CD14-positive monocyte (primary cell): ENCODE measurements around the gene LAMA3. TPM values are rescaled to one million over a fixed set of nuclear protein-coding genes. Genes with fewer than 3 reads are reported as not detected.

ENCODE experiments used
- DNase-seq, 3 donors: peaks; one replicate each; pipeline ENCODE4 v3.0.0-alpha.2; 2011 to 2022
- H2AFZ ChIP-seq: 2 replicates; pipeline ENCODE4 v1.6.0; 2012; ENCODE audit warnings: mild to moderate bottlenecking, low read depth, low read length, inconsistent platforms; ENCODE audit not compliant: insufficient read depth, poor library complexity, severe bottlenecking
- H3K27ac ChIP-seq, 2 donors: 1 replicate in 1 of 2; 2 replicates in 1 of 2; pipeline ENCODE4 v1.5.1; 2012 to 2013; ENCODE audit warnings: low read length in 2 of 2, control low read depth in 1 of 2, inconsistent platforms in 1 of 2, low read depth in 1 of 2, mild to moderate bottlenecking in 1 of 2
- H3K27me3 ChIP-seq, 2 donors: one replicate each; pipeline versions ENCODE4 v1.6.0 to v1.6.1; 2011 to 2013; ENCODE audit warnings: low read length in 2 of 2; ENCODE audit not compliant: control insufficient read depth in 2 of 2, insufficient read depth in 2 of 2
- H3K36me3 ChIP-seq, 2 donors: replicated peaks in 1 of 2; 1 replicate in 1 of 2; 2 replicates in 1 of 2; pipeline versions ENCODE4 v1.5.1 to v1.6.1; 2012 to 2013; ENCODE audit warnings: low read length in 2 of 2, control low read depth in 1 of 2, inconsistent platforms in 1 of 2, mild to moderate bottlenecking in 1 of 2; ENCODE audit not compliant: insufficient read depth in 2 of 2, control insufficient read depth in 1 of 2
- H3K4me1 ChIP-seq, 2 donors: 1 replicate in 1 of 2; 2 replicates in 1 of 2; pipeline versions ENCODE4 v1.5.1 to v1.6.1; 2012 to 2013; ENCODE audit warnings: low read length in 2 of 2, control low read depth in 1 of 2, inconsistent platforms in 1 of 2, mild to moderate bottlenecking in 1 of 2, moderate library complexity in 1 of 2; ENCODE audit not compliant: insufficient read depth in 2 of 2, control insufficient read depth in 1 of 2
- H3K4me2 ChIP-seq: replicated peaks from 2 replicates; pipeline ENCODE3; 2012; ENCODE audit warnings: low read length, moderate library complexity, mild to moderate bottlenecking; ENCODE audit not compliant: poor library complexity, severe bottlenecking; ENCODE audit errors: extremely low read depth
- H3K4me3 ChIP-seq, 3 experiments: fragments of 200-600 bp in 1 of 3; sonication (generic) in 1 of 3; replicated peaks in 1 of 3; 1 replicate in 2 of 3; 2 replicates in 1 of 3; pipeline ENCODE4 v1.5.1; 2011 to 2013; ENCODE audit warnings: low read length in 3 of 3, mild to moderate bottlenecking in 3 of 3, control low read depth in 2 of 3, low read depth in 2 of 3, inconsistent platforms in 1 of 3, moderate library complexity in 1 of 3
- H3K79me2 ChIP-seq: 2 replicates; pipeline ENCODE4 v1.6.0; 2012; ENCODE audit warnings: mild to moderate bottlenecking, control low read depth, inconsistent platforms, low read length, moderate library complexity; ENCODE audit not compliant: insufficient read depth
- H3K9ac ChIP-seq: 2 replicates; pipeline ENCODE4 v1.6.0; 2017; ENCODE audit warnings: low read length, mild to moderate bottlenecking; ENCODE audit not compliant: insufficient read depth, poor library complexity, severe bottlenecking
- H3K9me3 ChIP-seq, 2 donors: replicated peaks in 1 of 2; 1 replicate in 1 of 2; 2 replicates in 1 of 2; pipeline versions ENCODE4 v1.5.1 to v1.6.1; 2012 to 2013; ENCODE audit warnings: low read length in 2 of 2, control low read depth in 1 of 2; ENCODE audit not compliant: control insufficient read depth in 1 of 2, insufficient read depth in 1 of 2
- H4K20me1 ChIP-seq: 2 replicates; pipeline ENCODE4 v1.6.0; 2012; ENCODE audit warnings: mild to moderate bottlenecking, low read length, control low read depth, moderate library complexity; ENCODE audit not compliant: insufficient read depth
- H3K27ac Mint-ChIP-seq, 7 donors: one replicate each; pipeline ENCODE4 v1.8.0; 2020; ENCODE audit warnings: mild to moderate bottlenecking in 7 of 7, mixed read lengths in 7 of 7, moderate library complexity in 6 of 7, inconsistent platforms in 2 of 7
- H3K27me3 Mint-ChIP-seq, 3 donors: one replicate each; pipeline ENCODE4 v1.8.0; 2021 to 2022; ENCODE audit warnings: low read depth in 3 of 3, mild to moderate bottlenecking in 3 of 3, mixed read lengths in 3 of 3, moderate library complexity in 3 of 3, inconsistent platforms in 1 of 3
- H3K36me3 Mint-ChIP-seq, 2 donors: one replicate each; pipeline ENCODE4 v1.8.0; 2020; ENCODE audit warnings: mixed read lengths in 2 of 2, inconsistent platforms in 1 of 2, mild to moderate bottlenecking in 1 of 2
- H3K4me1 Mint-ChIP-seq: one replicate; pipeline ENCODE4 v1.8.0; 2020; ENCODE audit warnings: mild to moderate bottlenecking, mixed read lengths
- H3K4me3 Mint-ChIP-seq, 2 donors: one replicate each; pipeline ENCODE4 v1.8.0; 2020; ENCODE audit warnings: mild to moderate bottlenecking in 2 of 2, mixed read lengths in 2 of 2, moderate library complexity in 1 of 2
- H3K9me3 Mint-ChIP-seq, 7 donors: one replicate each; pipeline ENCODE4 v1.8.0; 2020 to 2022; ENCODE audit warnings: mixed read lengths in 7 of 7, mild to moderate bottlenecking in 6 of 7, moderate library complexity in 6 of 7, inconsistent platforms in 2 of 7
- WGBS: methylation state at CpG from one replicate; pipeline ENCODE4 v1.1.5; 2013; ENCODE audit warnings: missing lambda C conversion rate; ENCODE audit not compliant: insufficient coverage; 5-methylcytosine and 5-hydroxymethylcytosine counted together
- intact Hi-C, 2 donors: fragments of 100-400 bp; cut with micrococcal nuclease; formaldehyde crosslinking; loops; one replicate each; pipeline versions ENCODE4 v1.15.0 to v1.15.1; 2023
- polyA plus RNA-seq, 3 donors: library from polyadenylated mRNA; depleted of rRNA in 1 of 3; unstranded in 2 of 3; stranded (reverse) in 1 of 3; fragments of 300-500 nt in 2 of 3; fragments of >200 nt in 1 of 3; fragmentation: Illumina TruSeq in 2 of 3; gene quantifications; 1 replicate in 2 of 3; 2 replicates in 1 of 3; pipeline ENCODE4 v1.2.3, GENCODE V29; 2012 to 2021
- TF ChIP-seq, protein P1 (sequence below): fragments of 200-600 bp; IDR thresholded peaks from one replicate; pipeline ENCODE4 v1.8.0; 2022; ENCODE audit warnings: antibody characterized with exemption, mild to moderate bottlenecking

The LAMA3 gene
- polyA plus RNA-seq, 3 donors = not detected

DNA sequence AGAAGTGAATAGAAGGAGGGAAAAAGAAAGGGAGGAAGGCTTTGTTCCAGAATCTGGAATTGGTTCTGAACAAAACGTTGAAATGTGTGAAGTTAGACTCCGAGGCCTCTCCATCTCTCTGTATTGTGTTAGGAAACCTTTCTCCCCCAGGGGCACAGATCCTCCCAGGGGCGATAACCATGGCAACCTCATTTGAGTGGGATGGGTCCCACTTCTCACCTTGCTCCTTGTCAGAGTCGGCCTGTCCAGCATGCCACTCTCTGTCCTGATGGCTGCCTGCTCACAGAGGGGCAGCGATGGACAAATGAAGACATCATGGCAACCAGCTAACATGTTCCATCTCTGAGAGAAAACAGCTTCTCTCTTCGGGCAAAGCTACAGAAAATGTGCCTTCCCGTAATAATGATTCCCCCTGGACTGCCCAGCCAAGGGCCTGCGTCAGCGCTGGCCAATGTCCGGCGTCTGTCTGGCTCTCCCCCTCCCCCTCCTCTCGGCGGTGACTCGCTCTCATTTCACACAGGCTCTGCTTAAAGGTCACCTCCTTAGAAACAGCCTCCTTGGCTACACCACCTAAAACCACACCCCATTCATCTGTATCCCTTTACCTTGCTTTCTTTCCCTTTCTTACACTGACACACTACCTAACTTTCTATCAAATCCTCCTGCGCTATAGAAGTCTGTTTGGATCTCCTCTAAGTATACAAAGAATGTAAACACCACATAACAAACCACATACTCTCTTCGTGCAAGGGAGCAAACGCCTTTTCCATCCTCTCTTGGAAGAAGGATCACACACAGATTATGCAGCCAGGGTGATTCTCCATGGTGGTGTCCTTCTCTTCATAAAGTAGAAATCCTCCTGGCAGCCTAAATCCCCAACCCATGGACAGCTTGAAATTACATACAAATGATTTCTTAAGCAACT is 293.2 kb downstream of the LAMA3 start:
- Histone ChIP-seq H3K27me3 (no peaks in the 10 kb centered on the region), H3K9ac (no peak overlapping the region), H3K4me3 (no peak overlapping the region), H3K9me3 (no peaks in the 10 kb centered on the region), H4K20me1 (no peaks in the 10 kb centered on the region), H3K79me2 (no peaks in the 10 kb centered on the region), H3K36me3 (no peaks in the 10 kb centered on the region), H3K4me1 (no peaks in the 10 kb centered on the region), H3K4me2 (no peak overlapping the region), H2AFZ (no peak overlapping the region), H3K27ac (no peak overlapping the region)
- no peak overlapping the region for H3K4me3 Mint-ChIP-seq
- intact Hi-C loops = no loop called here
- no peak overlapping the region for H3K27ac Mint-ChIP-seq
- H3K9me3 Mint-ChIP-seq = peaks cover 0 to 2% (median 0%) of the 10 kb centered on the region in 7 donors
- TF ChIP-seq, protein P1, sequence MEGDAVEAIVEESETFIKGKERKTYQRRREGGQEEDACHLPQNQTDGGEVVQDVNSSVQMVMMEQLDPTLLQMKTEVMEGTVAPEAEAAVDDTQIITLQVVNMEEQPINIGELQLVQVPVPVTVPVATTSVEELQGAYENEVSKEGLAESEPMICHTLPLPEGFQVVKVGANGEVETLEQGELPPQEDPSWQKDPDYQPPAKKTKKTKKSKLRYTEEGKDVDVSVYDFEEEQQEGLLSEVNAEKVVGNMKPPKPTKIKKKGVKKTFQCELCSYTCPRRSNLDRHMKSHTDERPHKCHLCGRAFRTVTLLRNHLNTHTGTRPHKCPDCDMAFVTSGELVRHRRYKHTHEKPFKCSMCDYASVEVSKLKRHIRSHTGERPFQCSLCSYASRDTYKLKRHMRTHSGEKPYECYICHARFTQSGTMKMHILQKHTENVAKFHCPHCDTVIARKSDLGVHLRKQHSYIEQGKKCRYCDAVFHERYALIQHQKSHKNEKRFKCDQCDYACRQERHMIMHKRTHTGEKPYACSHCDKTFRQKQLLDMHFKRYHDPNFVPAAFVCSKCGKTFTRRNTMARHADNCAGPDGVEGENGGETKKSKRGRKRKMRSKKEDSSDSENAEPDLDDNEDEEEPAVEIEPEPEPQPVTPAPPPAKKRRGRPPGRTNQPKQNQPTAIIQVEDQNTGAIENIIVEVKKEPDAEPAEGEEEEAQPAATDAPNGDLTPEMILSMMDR = no peak
- H3K27me3 Mint-ChIP-seq = no peaks in the 10 kb centered on the region
- H3K4me1 Mint-ChIP-seq = peaks cover 5% of the 10 kb centered on the region
- 93% methylated on average over 13 of the region's 17 CpGs for WGBS
- no peaks in the 10 kb centered on the region for H3K36me3 Mint-ChIP-seq
- no peak for DNase-seq

DNA sequence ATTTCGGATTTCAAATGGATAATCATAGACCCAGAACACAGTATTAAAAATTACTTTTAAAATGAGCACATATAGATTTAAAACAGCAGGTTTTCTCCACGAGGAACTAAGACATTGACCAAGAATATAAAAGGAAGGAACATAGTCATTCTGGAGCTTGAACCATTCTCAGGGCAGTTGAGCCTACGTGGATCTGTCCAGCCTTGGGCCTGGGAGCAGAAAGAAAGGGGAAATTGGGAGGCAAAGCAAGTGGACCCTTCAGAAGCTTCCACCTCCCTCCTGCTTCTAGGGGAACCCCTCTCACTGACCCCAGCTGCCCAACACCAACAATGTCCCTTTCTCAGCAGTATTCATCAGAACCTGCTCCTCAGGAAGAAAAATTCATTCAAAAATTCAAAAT is 293.9 kb downstream of the LAMA3 start:
- intact Hi-C loops = no loop called here

More for the DNA sequence above, 293.9 kb downstream of the LAMA3 start:
- no peak overlapping the region for H3K9ac ChIP-seq
- 20% methylated on average over 1 of the region's 3 CpGs for WGBS
- no peak overlapping the region for H3K27ac Mint-ChIP-seq
- DNase-seq = no peak
- H3K36me3 ChIP-seq = no peaks in the 10 kb centered on the region
- no peaks in the 10 kb centered on the region for H3K79me2 ChIP-seq
- TF ChIP-seq, protein P1 = no peak
- H3K4me2 ChIP-seq = no peak overlapping the region
- peaks cover 2% of the 10 kb centered on the region for H3K4me1 Mint-ChIP-seq
- H3K27me3 Mint-ChIP-seq = no peaks in the 10 kb centered on the region
- no peak overlapping the region for H3K4me3 ChIP-seq
- H3K36me3 Mint-ChIP-seq = peaks cover 0 to 3% of the 10 kb centered on the region in 2 donors
- H2AFZ ChIP-seq = no peak overlapping the region
- no peak overlapping the region for H3K4me3 Mint-ChIP-seq
- no peak overlapping the region for H3K27ac ChIP-seq
- no peaks in the 10 kb centered on the region for H3K27me3 ChIP-seq
- H3K9me3 ChIP-seq = no peaks in the 10 kb centered on the region
- peaks cover 0 to 2% (median 0%) of the 10 kb centered on the region in 7 donors for H3K9me3 Mint-ChIP-seq
- no peaks in the 10 kb centered on the region for H3K4me1 ChIP-seq
- H4K20me1 ChIP-seq = no peaks in the 10 kb centered on the region
